Ovary (tissue), 3 donors: ENCODE data around the gene CELF1.

Source experiments
- CTCF ChIP-seq, 3 donors: fragments of 450-650 bp in 2 of 3; fragments of 200-600 bp in 1 of 3; IDR thresholded peaks; one replicate each; pipeline versions ENCODE4 v1.5.1 to v1.8.0; 2016 to 2022; ENCODE audit warnings: antibody characterized with exemption in 3 of 3, mild to moderate bottlenecking in 1 of 3
- EP300 ChIP-seq: sonication (generic); formaldehyde crosslinking; IDR thresholded peaks from one replicate; pipeline ENCODE4 v1.6.1; 2017; ENCODE audit warnings: antibody characterized with exemption
- POLR2A ChIP-seq: fragments of 450-650 bp; IDR thresholded peaks from one replicate; pipeline ENCODE4 v1.6.1; 2017; ENCODE audit warnings: antibody characterized with exemption, mild to moderate bottlenecking, moderate library complexity
- donor health status: DM: no; HTN: no; CAD: no.

DNA sequence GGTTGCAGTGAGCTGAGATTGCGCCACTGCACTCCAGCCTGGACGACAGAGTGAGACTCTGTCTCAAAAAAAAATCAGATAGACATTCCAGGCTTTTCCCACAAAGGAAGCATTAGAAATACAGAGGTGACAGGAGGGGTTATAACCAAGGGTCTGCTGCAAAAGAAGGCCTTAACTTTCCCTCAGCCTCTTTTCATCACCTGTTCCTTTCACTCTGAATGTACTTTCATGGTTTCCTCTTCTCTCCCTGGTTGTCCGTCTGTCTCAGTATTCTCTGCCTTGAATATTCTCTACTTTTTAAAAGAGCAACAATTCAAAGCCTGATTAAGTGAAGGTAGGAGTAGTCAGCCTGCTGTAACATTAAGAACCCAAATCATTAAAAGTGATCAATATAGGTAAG, 50.2 kb downstream of the CELF1 start:
- no peak for TF ChIP-seq CTCF (IDR thresholded peaks at IDR 0.05)
- no peak for TF ChIP-seq POLR2A
- no peak for TF ChIP-seq EP300
